ENCODE results near the gene DLGAP1.

Gene DLGAP1

DNA sequence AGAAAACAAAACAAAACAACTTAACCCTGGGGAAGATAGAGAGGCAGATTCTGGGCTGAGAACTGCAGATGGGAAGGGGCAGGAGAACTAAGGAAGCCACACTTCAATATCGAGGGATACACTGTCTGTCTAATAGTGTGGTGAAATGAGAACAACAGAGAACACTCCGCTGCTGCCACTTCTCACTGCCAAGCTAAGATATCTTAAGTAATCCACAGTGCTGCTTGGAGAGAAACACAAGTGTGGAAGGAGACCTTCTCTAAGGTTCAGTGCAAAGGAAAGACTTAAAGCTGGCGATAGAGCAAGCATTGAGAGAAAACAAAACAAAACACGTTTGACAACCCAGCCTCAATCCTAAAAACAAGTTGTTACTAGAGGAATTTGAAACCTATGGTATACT is 37.4 kb downstream of the DLGAP1 start:
- ChIA-PET POLR2A (no interaction called here), CTCF (no interaction called here)
- no peak overlapping the region for H3K27ac ChIP-seq (ENCODE audit: insufficient read depth in 1 of 2, low read depth in 1 of 2, low read length in 2 of 2, poor library complexity in 1 of 2, severe bottlenecking in 2 of 2)
- peaks cover 0 to 2% (median 0%) of the 10 kb centered on the region in 5 experiments for H3K9me3 ChIP-seq (ENCODE audit: control extremely low read depth in 1 of 5, control insufficient read depth in 4 of 5, insufficient read depth in 2 of 5, low read depth in 1 of 5, low read length in 4 of 5)
- H3K4me1 ChIP-seq (ENCODE audit: control extremely low read depth in 1 of 4, control insufficient read depth in 4 of 4, insufficient read depth in 4 of 4, low read length in 3 of 4), result no peaks in the 10 kb centered on the region
- no peaks in the 10 kb centered on the region for H3K27me3 ChIP-seq (replicated peaks in 2 of 5; ENCODE audit: control insufficient read depth in 4 of 5, insufficient read depth in 5 of 5, low read length in 4 of 5)
- no peak for DNase-seq
- no peaks in the 10 kb centered on the region for H3K36me3 ChIP-seq (ENCODE audit: control insufficient read depth in 4 of 4, insufficient read depth in 4 of 4, low read length in 3 of 4)
- 86% methylated on average over 1 of the region's 4 CpGs for WGBS (ENCODE audit: insufficient coverage)
- no peak overlapping the region for H3K4me3 ChIP-seq (ENCODE audit: control insufficient read depth in 1 of 7, extremely low read depth in 1 of 7, insufficient read depth in 4 of 7, low read depth in 2 of 7, low read length in 6 of 7)

GRCh38 chr18:4416976-4417375 is 38.1 kb downstream of the DLGAP1 start:
- ChIA-PET CTCF (no interaction called here), POLR2A (no interaction called here)
- Histone ChIP-seq H3K27ac (ENCODE audit: insufficient read depth in 1 of 2, low read depth in 1 of 2, low read length in 2 of 2, poor library complexity in 1 of 2, severe bottlenecking in 2 of 2) (no peak overlapping the region), H3K9me3 (ENCODE audit: control extremely low read depth in 1 of 5, control insufficient read depth in 4 of 5, insufficient read depth in 2 of 5, low read depth in 1 of 5, low read length in 4 of 5) (peaks cover 0 to 2% (median 0%) of the 10 kb centered on the region in 5 experiments), H3K36me3 (ENCODE audit: control insufficient read depth in 4 of 4, insufficient read depth in 4 of 4, low read length in 3 of 4) (no peaks in the 10 kb centered on the region), H3K4me1 (ENCODE audit: control extremely low read depth in 1 of 4, control insufficient read depth in 4 of 4, insufficient read depth in 4 of 4, low read length in 3 of 4) (no peaks in the 10 kb centered on the region), H3K4me3 (ENCODE audit: control insufficient read depth in 1 of 7, extremely low read depth in 1 of 7, insufficient read depth in 4 of 7, low read depth in 2 of 7, low read length in 6 of 7) (no peak overlapping the region), H3K27me3 (replicated peaks in 2 of 5; ENCODE audit: control insufficient read depth in 4 of 5, insufficient read depth in 5 of 5, low read length in 4 of 5) (no peaks in the 10 kb centered on the region)
- no peak for DNase-seq
- WGBS (ENCODE audit: insufficient coverage), result no CpG with 5 or more reads among the region's 1 CpG

GRCh38 chr18:4412286-4412685 is 42.8 kb downstream of the DLGAP1 start:
- Histone ChIP-seq H3K27ac (ENCODE audit: insufficient read depth in 1 of 2, low read depth in 1 of 2, low read length in 2 of 2, poor library complexity in 1 of 2, severe bottlenecking in 2 of 2) (no peak overlapping the region), H3K4me3 (ENCODE audit: control insufficient read depth in 1 of 7, extremely low read depth in 1 of 7, insufficient read depth in 4 of 7, low read depth in 2 of 7, low read length in 6 of 7) (no peak overlapping the region), H3K9me3 (ENCODE audit: control extremely low read depth in 1 of 5, control insufficient read depth in 4 of 5, insufficient read depth in 2 of 5, low read depth in 1 of 5, low read length in 4 of 5) (no peaks in the 10 kb centered on the region), H3K4me1 (ENCODE audit: control extremely low read depth in 1 of 4, control insufficient read depth in 4 of 4, insufficient read depth in 4 of 4, low read length in 3 of 4) (no peaks in the 10 kb centered on the region), H3K36me3 (ENCODE audit: control insufficient read depth in 4 of 4, insufficient read depth in 4 of 4, low read length in 3 of 4) (no peaks in the 10 kb centered on the region), H3K27me3 (replicated peaks in 2 of 5; ENCODE audit: control insufficient read depth in 4 of 5, insufficient read depth in 5 of 5, low read length in 4 of 5) (no peaks in the 10 kb centered on the region)
- POLR2A ChIA-PET, result no interaction called here
- CTCF ChIA-PET, result no interaction called here
- no peak for DNase-seq

GRCh38 chr18:4406856-4407255 is 48.3 kb downstream of the DLGAP1 start:
- H3K27me3 ChIP-seq (replicated peaks in 2 of 5; ENCODE audit: control insufficient read depth in 4 of 5, insufficient read depth in 5 of 5, low read length in 4 of 5), result no peaks in the 10 kb centered on the region
- ChIA-PET POLR2A (no interaction called here), CTCF (no interaction called here)
- no peak overlapping the region for H3K27ac ChIP-seq (ENCODE audit: insufficient read depth in 1 of 2, low read depth in 1 of 2, low read length in 2 of 2, poor library complexity in 1 of 2, severe bottlenecking in 2 of 2)
- DNase-seq, result no peak
- H3K9me3 ChIP-seq (ENCODE audit: control extremely low read depth in 1 of 5, control insufficient read depth in 4 of 5, insufficient read depth in 2 of 5, low read depth in 1 of 5, low read length in 4 of 5), result no peaks in the 10 kb centered on the region
- H3K4me1 ChIP-seq (ENCODE audit: control extremely low read depth in 1 of 4, control insufficient read depth in 4 of 4, insufficient read depth in 4 of 4, low read length in 3 of 4), result no peaks in the 10 kb centered on the region
- no CpG with 5 or more reads among the region's 1 CpG for WGBS (ENCODE audit: insufficient coverage)
- no peak overlapping the region for H3K4me3 ChIP-seq (ENCODE audit: control insufficient read depth in 1 of 7, extremely low read depth in 1 of 7, insufficient read depth in 4 of 7, low read depth in 2 of 7, low read length in 6 of 7)
- H3K36me3 ChIP-seq (ENCODE audit: control insufficient read depth in 4 of 4, insufficient read depth in 4 of 4, low read length in 3 of 4), result no peaks in the 10 kb centered on the region

GRCh38 chr18:4405965-4406364 is 49.1 kb downstream of the DLGAP1 start:
- POLR2A ChIA-PET, result no interaction called here
- H3K9me3 ChIP-seq (ENCODE audit: control extremely low read depth in 1 of 5, control insufficient read depth in 4 of 5, insufficient read depth in 2 of 5, low read depth in 1 of 5, low read length in 4 of 5), result no peaks in the 10 kb centered on the region
- H3K27ac ChIP-seq (ENCODE audit: insufficient read depth in 1 of 2, low read depth in 1 of 2, low read length in 2 of 2, poor library complexity in 1 of 2, severe bottlenecking in 2 of 2), result no peak overlapping the region
- no peaks in the 10 kb centered on the region for H3K27me3 ChIP-seq (replicated peaks in 2 of 5; ENCODE audit: control insufficient read depth in 4 of 5, insufficient read depth in 5 of 5, low read length in 4 of 5)
- no peak for DNase-seq
- no peak overlapping the region for H3K4me3 ChIP-seq (ENCODE audit: control insufficient read depth in 1 of 7, extremely low read depth in 1 of 7, insufficient read depth in 4 of 7, low read depth in 2 of 7, low read length in 6 of 7)
- CTCF ChIA-PET, result no interaction called here
- 97% methylated on average over 5 of the region's 5 CpGs for WGBS (ENCODE audit: insufficient coverage)
- H3K4me1 ChIP-seq (ENCODE audit: control extremely low read depth in 1 of 4, control insufficient read depth in 4 of 4, insufficient read depth in 4 of 4, low read length in 3 of 4), result no peaks in the 10 kb centered on the region
- H3K36me3 ChIP-seq (ENCODE audit: control insufficient read depth in 4 of 4, insufficient read depth in 4 of 4, low read length in 3 of 4), result no peaks in the 10 kb centered on the region

- ChIA-PET CTCF (no interaction called here), POLR2A (no interaction called here)
- WGBS (ENCODE audit: insufficient coverage), result no CpG with 5 or more reads among the region's 1 CpG
- Histone ChIP-seq H3K4me1 (ENCODE audit: control extremely low read depth in 1 of 4, control insufficient read depth in 4 of 4, insufficient read depth in 4 of 4, low read length in 3 of 4) (no peaks in the 10 kb centered on the region), H3K9me3 (ENCODE audit: control extremely low read depth in 1 of 5, control insufficient read depth in 4 of 5, insufficient read depth in 2 of 5, low read depth in 1 of 5, low read length in 4 of 5) (no peaks in the 10 kb centered on the region), H3K27ac (ENCODE audit: insufficient read depth in 1 of 2, low read depth in 1 of 2, low read length in 2 of 2, poor library complexity in 1 of 2, severe bottlenecking in 2 of 2) (no peak overlapping the region), H3K27me3 (replicated peaks in 2 of 5; ENCODE audit: control insufficient read depth in 4 of 5, insufficient read depth in 5 of 5, low read length in 4 of 5) (no peaks in the 10 kb centered on the region), H3K36me3 (ENCODE audit: control insufficient read depth in 4 of 4, insufficient read depth in 4 of 4, low read length in 3 of 4) (no peaks in the 10 kb centered on the region), H3K4me3 (ENCODE audit: control insufficient read depth in 1 of 7, extremely low read depth in 1 of 7, insufficient read depth in 4 of 7, low read depth in 2 of 7, low read length in 6 of 7) (no peak overlapping the region)
- DNase-seq, result no peak
Observed at GRCh38 chr18:4403836-4404235, 51.3 kb downstream of the DLGAP1 start.

DNA sequence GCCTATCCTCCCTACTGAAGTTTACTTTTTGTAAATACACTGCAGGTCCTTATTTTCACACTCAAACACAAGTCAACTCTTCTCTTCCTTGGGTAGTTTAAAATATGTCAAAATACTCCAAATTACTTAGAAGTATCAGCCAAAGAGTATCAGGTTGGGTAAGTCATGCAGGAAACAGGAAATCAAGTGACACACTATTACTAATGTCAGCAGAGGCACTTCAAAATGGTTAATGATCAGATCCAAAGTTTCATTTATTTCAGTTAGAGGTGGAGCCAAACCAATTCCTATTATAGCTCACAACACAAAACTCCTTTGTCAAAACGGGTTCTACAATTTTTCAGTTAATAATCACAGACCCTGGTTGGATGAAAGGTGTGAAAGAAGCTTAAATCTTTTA is 54.2 kb downstream of the DLGAP1 start:
- Histone ChIP-seq H3K4me3 (ENCODE audit: control insufficient read depth in 1 of 7, extremely low read depth in 1 of 7, insufficient read depth in 4 of 7, low read depth in 2 of 7, low read length in 6 of 7) (no peak overlapping the region), H3K4me1 (ENCODE audit: control extremely low read depth in 1 of 4, control insufficient read depth in 4 of 4, insufficient read depth in 4 of 4, low read length in 3 of 4) (no peaks in the 10 kb centered on the region), H3K27ac (ENCODE audit: insufficient read depth in 1 of 2, low read depth in 1 of 2, low read length in 2 of 2, poor library complexity in 1 of 2, severe bottlenecking in 2 of 2) (no peak overlapping the region), H3K9me3 (ENCODE audit: control extremely low read depth in 1 of 5, control insufficient read depth in 4 of 5, insufficient read depth in 2 of 5, low read depth in 1 of 5, low read length in 4 of 5) (no peaks in the 10 kb centered on the region), H3K27me3 (replicated peaks in 2 of 5; ENCODE audit: control insufficient read depth in 4 of 5, insufficient read depth in 5 of 5, low read length in 4 of 5) (no peaks in the 10 kb centered on the region), H3K36me3 (ENCODE audit: control insufficient read depth in 4 of 4, insufficient read depth in 4 of 4, low read length in 3 of 4) (no peaks in the 10 kb centered on the region)
- POLR2A ChIA-PET, result no interaction called here
- WGBS (ENCODE audit: insufficient coverage), result no CpG with 5 or more reads among the region's 1 CpG
- DNase-seq, result no peak
- CTCF ChIA-PET, result no interaction called here

DNA sequence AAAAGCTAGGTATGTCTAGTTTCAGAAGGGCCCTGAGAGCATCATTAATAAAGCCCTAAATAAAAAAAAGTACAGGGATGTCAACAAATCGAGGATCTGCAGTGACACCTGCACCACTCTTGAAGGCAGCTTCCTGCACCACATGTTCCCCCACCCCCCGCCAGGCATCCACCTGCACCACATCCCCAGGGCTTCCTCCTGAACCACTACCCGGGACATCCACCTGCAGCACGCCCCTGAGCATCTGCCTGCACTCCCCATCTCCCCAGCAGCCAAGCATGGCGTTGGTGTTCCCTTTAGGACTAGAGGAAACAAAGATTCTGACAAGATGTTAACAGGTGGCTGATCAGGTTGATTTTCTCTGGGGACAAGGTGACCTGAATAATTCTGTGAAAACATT is 55.2 kb downstream of the DLGAP1 start:
- H3K36me3 ChIP-seq (ENCODE audit: control insufficient read depth in 4 of 4, insufficient read depth in 4 of 4, low read length in 3 of 4), result no peaks in the 10 kb centered on the region
- ChIA-PET CTCF (no interaction called here), POLR2A (no interaction called here)
- 77% methylated on average over 5 of the region's 5 CpGs for whole genome bisulfite sequencing (ENCODE audit: insufficient coverage)
- H3K4me3 ChIP-seq (ENCODE audit: control insufficient read depth in 1 of 7, extremely low read depth in 1 of 7, insufficient read depth in 4 of 7, low read depth in 2 of 7, low read length in 6 of 7), result no peak overlapping the region
- H3K9me3 ChIP-seq (ENCODE audit: control extremely low read depth in 1 of 5, control insufficient read depth in 4 of 5, insufficient read depth in 2 of 5, low read depth in 1 of 5, low read length in 4 of 5), result no peaks in the 10 kb centered on the region
- no peaks in the 10 kb centered on the region for H3K4me1 ChIP-seq (ENCODE audit: control extremely low read depth in 1 of 4, control insufficient read depth in 4 of 4, insufficient read depth in 4 of 4, low read length in 3 of 4)
- H3K27ac ChIP-seq (ENCODE audit: insufficient read depth in 1 of 2, low read depth in 1 of 2, low read length in 2 of 2, poor library complexity in 1 of 2, severe bottlenecking in 2 of 2), result no peak overlapping the region
- H3K27me3 ChIP-seq (replicated peaks in 2 of 5; ENCODE audit: control insufficient read depth in 4 of 5, insufficient read depth in 5 of 5, low read length in 4 of 5), result no peaks in the 10 kb centered on the region
- no peak for DNase-seq
